Stomach (tissue), 4 donors: Measurements from ENCODE around the gene ZNF469.

Experiments used
- CTCF ChIP-seq, 7 experiments: fragments of 450-650 bp in 4 of 7; fragments of 200-600 bp in 3 of 7; sonication (generic) in 3 of 7; IDR thresholded peaks; one replicate each; pipeline ENCODE4 v1.5.1; 2016 to 2019; ENCODE audit warnings: antibody characterized with exemption in 7 of 7, control low read depth in 2 of 7, mild to moderate bottlenecking in 1 of 7
- POLR2AphosphoS5 ChIP-seq, 3 donors: sonication (generic); formaldehyde crosslinking; IDR thresholded peaks; one replicate each; pipeline ENCODE4 v1.6.1; 2016; ENCODE audit warnings: antibody characterized with exemption in 3 of 3

DNA sequence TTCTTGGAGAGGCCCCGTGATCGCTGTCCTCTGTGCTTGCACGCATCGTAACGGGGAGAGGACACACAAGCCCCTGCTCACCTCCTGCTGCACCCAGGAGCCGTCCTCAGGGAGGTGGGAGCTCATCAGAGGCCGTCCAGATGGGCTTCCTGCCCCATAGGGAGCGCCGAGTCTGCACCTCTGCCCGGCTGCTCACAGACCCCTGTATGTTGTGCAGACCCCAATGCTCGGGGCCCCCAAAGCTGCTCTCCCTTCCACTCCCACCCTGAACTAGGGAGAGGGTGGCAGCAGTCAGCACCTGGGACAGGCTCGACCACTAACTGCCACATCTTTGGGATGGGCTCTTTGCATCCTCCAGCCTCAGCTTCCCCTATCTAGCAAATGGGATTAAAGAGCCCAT, 4.4 kb upstream of the ZNF469 start:
- no peak for TF ChIP-seq CTCF (IDR thresholded peaks at IDR 0.05)
- no peak for TF ChIP-seq POLR2AphosphoS5 (IDR thresholded peaks at IDR 0.05)
